Activated CD4-positive, alpha-beta T cell treated with anti-CD3 and anti-CD28 coated beads, Interleukin-2, amount 10 ng/mL, durations not matched to agents 24 days and 14 days (primary cell): ENCODE measurements around the gene SLC26A4. TPM values are rescaled to one million over a fixed set of nuclear protein-coding genes. Genes with fewer than 3 reads are reported as not detected.
A peak's percentile ranks its signal among the peaks of the same experiment; 100 is the strongest.

ENCODE experiments used
- DNase-seq: peaks from one replicate; pipeline ENCODE4 v3.0.0; 2022
- H3K27ac Mint-ChIP-seq: one replicate; pipeline ENCODE4 v1.8.0; 2022; ENCODE audit warnings: mild to moderate bottlenecking, mixed read lengths
- H3K27me3 Mint-ChIP-seq: one replicate; pipeline ENCODE4 v1.8.0; 2022; ENCODE audit warnings: mixed read lengths
- H3K36me3 Mint-ChIP-seq: one replicate; pipeline ENCODE4 v1.8.0; 2022; ENCODE audit warnings: low read depth, mild to moderate bottlenecking, mixed read lengths
- H3K4me1 Mint-ChIP-seq: one replicate; pipeline ENCODE4 v1.8.0; 2021; ENCODE audit warnings: mixed read lengths
- H3K4me3 Mint-ChIP-seq: one replicate; pipeline ENCODE4 v1.8.0; 2022; ENCODE audit warnings: mild to moderate bottlenecking, moderate library complexity, mixed read lengths
- H3K9me3 Mint-ChIP-seq: one replicate; pipeline ENCODE4 v1.8.0; 2021; ENCODE audit warnings: mixed read lengths
- intact Hi-C: fragments of 100-400 bp; cut with micrococcal nuclease; formaldehyde crosslinking; loops from one replicate; pipeline ENCODE4 v1.15.1; 2023
- total RNA-seq: library from RNA; stranded (reverse); gene quantifications from 2 replicates; pipeline ENCODE4 v1.2.3, GENCODE V29; 2022

The SLC26A4 gene
- total RNA-seq, 1 donor from 2014 or later = 7.8 TPM

- Mint-ChIP-seq H3K4me1 (peaks cover 3% of the 10 kb centered on the region), H3K27me3 (peaks cover 4% of the 10 kb centered on the region), H3K4me3 (no peak overlapping the region), H3K9me3 (no peaks in the 10 kb centered on the region), H3K36me3 (no peaks in the 10 kb centered on the region), H3K27ac (no peak overlapping the region)
- intact Hi-C loops = loop anchor here (10.0 kb wide), 2 partner anchors 516 to 926 kb away; no protein-coding TSS in a partner anchor
- DNase-seq = no peak
These were observed 60.7 kb downstream of the SLC26A4 start for GRCh38 chr7:107721286-107721685.

GRCh38 chr7:107723255-107723654 is 62.6 kb downstream of the SLC26A4 start:
- H3K4me1 Mint-ChIP-seq = peaks cover 3% of the 10 kb centered on the region
- no peaks in the 10 kb centered on the region for H3K36me3 Mint-ChIP-seq
- no peak overlapping the region for H3K4me3 Mint-ChIP-seq
- peaks cover 22% of the 10 kb centered on the region for H3K27me3 Mint-ChIP-seq
- no peak for DNase-seq
- intact Hi-C loops = loop anchor here (10.0 kb wide), 2 partner anchors 518 to 928 kb away; no protein-coding TSS in a partner anchor
- no peak overlapping the region for H3K27ac Mint-ChIP-seq
- H3K9me3 Mint-ChIP-seq = no peaks in the 10 kb centered on the region

DNA sequence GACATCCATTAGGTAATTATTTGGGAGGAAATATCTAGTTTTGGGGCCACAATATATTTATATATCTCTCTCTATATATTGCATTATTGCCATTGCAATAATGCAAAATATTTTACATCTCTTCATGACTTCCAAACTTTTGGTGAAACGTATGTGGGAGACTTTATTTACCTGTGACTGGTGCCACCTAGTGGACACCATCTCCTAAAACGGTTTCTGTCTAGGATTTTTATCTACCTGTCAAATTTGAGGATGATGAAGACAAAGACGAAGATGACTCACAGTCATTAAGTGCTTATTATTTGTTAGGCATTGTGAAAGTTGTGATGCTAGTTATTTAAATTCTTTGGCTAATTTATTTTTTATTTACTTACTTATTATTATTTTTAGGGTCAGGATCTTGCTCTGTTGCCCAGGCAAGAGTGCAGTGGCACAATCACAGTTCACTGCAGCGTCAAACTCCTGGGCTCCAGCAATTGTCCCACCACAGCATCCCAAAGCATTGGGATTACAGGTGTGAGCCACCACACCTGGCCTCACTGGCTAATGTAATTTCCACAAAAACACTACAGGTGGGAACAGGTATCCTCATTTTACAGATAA is 64.6 kb downstream of the SLC26A4 start:
- peak; percentile 84 for DNase-seq
- H3K9me3 Mint-ChIP-seq = no peaks in the 10 kb centered on the region
- intact Hi-C loops = loop anchor here (1.0 to 10.0 kb wide), 7 partner anchors 145 to 930 kb away; partner anchors contain the start of genes BCAP29, COG5 and DUS4L
- peaks cover 30% of the 10 kb centered on the region for H3K27me3 Mint-ChIP-seq
- no peak overlapping the region for H3K4me3 Mint-ChIP-seq
- H3K36me3 Mint-ChIP-seq = no peaks in the 10 kb centered on the region
- H3K27ac Mint-ChIP-seq = no peak overlapping the region
- no peaks in the 10 kb centered on the region for H3K4me1 Mint-ChIP-seq

GRCh38 chr7:107726356-107727130 is 65.9 kb downstream of the SLC26A4 start:
- H3K27me3 Mint-ChIP-seq = peaks cover 27% of the 10 kb centered on the region
- no peaks in the 10 kb centered on the region for H3K4me1 Mint-ChIP-seq
- H3K4me3 Mint-ChIP-seq = no peak overlapping the region

DNA sequence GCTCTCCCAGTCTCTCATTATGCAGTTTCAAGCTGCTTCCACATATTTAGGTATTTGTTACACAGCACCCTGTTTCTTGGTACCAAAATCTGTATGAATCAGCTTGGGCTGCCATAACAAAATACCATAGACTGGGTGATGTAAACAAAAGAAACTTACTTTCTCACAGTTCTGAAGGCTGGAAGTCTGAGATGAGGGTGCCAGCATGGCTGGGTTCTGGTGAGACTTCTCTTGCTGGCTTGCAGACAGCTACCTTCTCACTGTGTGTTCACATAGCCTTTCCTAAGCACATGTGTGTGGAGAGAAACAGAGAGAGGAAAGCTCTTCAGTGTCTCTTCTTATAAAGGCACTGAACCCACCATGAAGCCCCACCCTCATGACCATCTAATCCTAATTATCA is 67.6 kb downstream of the SLC26A4 start:
- Mint-ChIP-seq H3K27ac (no peak overlapping the region), H3K9me3 (no peaks in the 10 kb centered on the region), H3K36me3 (no peaks in the 10 kb centered on the region), H3K4me1 (no peaks in the 10 kb centered on the region), H3K4me3 (no peak overlapping the region), H3K27me3 (peaks cover 27% of the 10 kb centered on the region)
- intact Hi-C loops = loop anchor here (5.0 to 10.0 kb wide), 4 partner anchors 149 to 933 kb away; partner anchors contain the start of genes COG5 and DUS4L
- no peak for DNase-seq

More at GRCh38 chr7:107726356-107727130, 65.9 kb downstream of the SLC26A4 start:
- no peaks in the 10 kb centered on the region for H3K9me3 Mint-ChIP-seq
- no peaks in the 10 kb centered on the region for H3K36me3 Mint-ChIP-seq
- intact Hi-C loops = loop anchor here (5.0 to 10.0 kb wide), 4 partner anchors 151 to 932 kb away; partner anchors contain the start of genes COG5 and DUS4L
- H3K27ac Mint-ChIP-seq = no peak overlapping the region
- DNase-seq = peak; percentile 36

DNA sequence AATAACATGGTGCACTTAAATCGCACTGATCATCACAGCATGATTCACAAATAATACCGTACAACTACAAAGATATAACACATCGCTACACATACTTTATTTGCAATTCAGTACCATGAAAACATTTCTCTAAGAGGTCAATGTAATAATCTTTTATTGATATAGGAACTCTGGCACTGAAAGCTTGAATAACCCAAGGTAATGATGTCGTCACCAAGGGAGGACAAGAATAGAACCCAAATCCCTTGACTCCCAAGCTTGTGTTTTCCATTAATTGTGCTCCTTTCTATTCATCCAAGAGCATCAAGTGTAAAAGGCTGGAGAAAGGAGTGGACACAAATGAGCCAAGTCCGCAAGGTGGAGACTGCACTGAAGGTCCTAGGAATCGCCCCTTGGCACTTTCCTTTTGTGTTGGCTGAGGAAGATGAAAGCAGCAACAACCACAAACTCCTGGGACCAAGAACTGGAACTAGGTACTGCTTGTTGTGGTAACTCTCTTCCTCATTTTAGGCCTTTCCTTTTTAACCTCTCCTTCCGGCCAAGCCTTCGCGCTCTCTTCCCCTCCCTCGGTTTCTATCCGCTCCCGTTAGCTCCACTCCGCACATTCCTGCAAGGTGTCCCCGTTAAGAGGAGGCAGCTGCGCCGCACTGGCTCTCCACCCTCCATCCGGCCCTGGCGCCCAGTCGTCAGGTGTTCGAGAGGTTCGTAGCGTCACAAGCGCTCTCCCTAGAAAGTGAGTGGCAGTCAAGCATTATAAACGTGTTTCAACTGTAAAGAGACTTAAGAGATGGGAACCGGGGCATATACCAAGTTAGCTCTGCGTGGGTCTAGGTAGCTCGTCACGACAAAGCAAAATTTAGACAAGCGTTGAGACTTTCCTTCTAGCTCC is 82.3 kb downstream of the SLC26A4 start:
- Mint-ChIP-seq H3K9me3 (no peaks in the 10 kb centered on the region), H3K36me3 (peaks cover 11% of the 10 kb centered on the region), H3K4me3 (peak overlapping the region; percentile 91), H3K4me1 (peaks cover 25% of the 10 kb centered on the region), H3K27me3 (peaks cover 1% of the 10 kb centered on the region), H3K27ac (peak overlapping the region; percentile 99)
- intact Hi-C loops = loop anchor here (1.0 to 10.0 kb wide), 10 partner anchors 72 to 1631 kb away; partner anchors contain the start of genes BCAP29, DLD, DNAJB9 and SLC26A4
- no peak for DNase-seq

- DNase-seq = peak; percentile 100
- peaks cover 1% of the 10 kb centered on the region for H3K27me3 Mint-ChIP-seq
- peaks cover 11% of the 10 kb centered on the region for H3K36me3 Mint-ChIP-seq
- intact Hi-C loops = loop anchor here (1.0 to 10.0 kb wide), 12 partner anchors 72 to 1631 kb away; partner anchors contain the start of genes BCAP29, DLD, DNAJB9 and SLC26A4
- H3K4me3 Mint-ChIP-seq = peak within 1 kb of the TSS; percentile 91
- H3K4me1 Mint-ChIP-seq = peaks cover 25% of the 10 kb centered on the region
- H3K27ac Mint-ChIP-seq = peak within 1 kb of the TSS; percentile 99
- no peaks in the 10 kb centered on the region for H3K9me3 Mint-ChIP-seq
These were observed 83.1 kb downstream of the SLC26A4 start, which contains the start of gene CBLL1 for GRCh38 chr7:107743567-107744344. Gene CBLL1, plus strand, starts transcription at chr7:107744142. Its CDS starts 22 bp downstream, at chr7:107744164.

- Mint-ChIP-seq H3K9me3 (no peaks in the 10 kb centered on the region), H3K27ac (peak overlapping the region; percentile 99), H3K27me3 (peaks cover under 1% of the 10 kb centered on the region), H3K36me3 (peaks cover 13% of the 10 kb centered on the region), H3K4me1 (peaks cover 25% of the 10 kb centered on the region), H3K4me3 (peak overlapping the region; percentile 91)
- DNase-seq = no peak
- intact Hi-C loops = loop anchor here (1.0 to 10.0 kb wide), 7 partner anchors 82 to 1632 kb away; partner anchors contain the start of genes BCAP29, DNAJB9, SLC26A4 and SYPL1
These were observed 83.7 kb downstream of the SLC26A4 start for GRCh38 chr7:107744345-107744750.

DNA sequence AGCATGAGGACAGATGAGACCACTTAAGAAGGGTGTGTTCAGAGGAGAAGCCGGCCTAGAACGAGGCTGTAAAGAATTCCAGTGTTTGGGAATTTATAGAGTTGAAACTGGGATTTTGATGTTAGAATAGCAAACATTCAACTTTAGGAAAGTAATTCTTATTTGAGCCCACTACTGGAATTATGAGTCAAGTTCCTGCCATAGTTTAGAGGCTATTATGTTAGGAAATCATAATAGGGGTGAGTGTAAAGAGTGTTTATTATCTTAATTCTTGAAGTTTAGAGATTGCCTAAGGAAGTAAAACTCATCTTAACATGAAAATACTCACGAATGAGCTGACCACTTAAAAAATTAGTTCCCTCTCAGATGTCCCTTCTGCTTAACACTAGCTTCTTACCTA is 85.4 kb downstream of the SLC26A4 start:
- DNase-seq = no peak
- H3K36me3 Mint-ChIP-seq = peaks cover 23% of the 10 kb centered on the region
- peaks cover 31% of the 10 kb centered on the region for H3K4me1 Mint-ChIP-seq
- no peaks in the 10 kb centered on the region for H3K27me3 Mint-ChIP-seq
- no peaks in the 10 kb centered on the region for H3K9me3 Mint-ChIP-seq
- peak overlapping the region; percentile 91 for H3K4me3 Mint-ChIP-seq
- H3K27ac Mint-ChIP-seq = peak overlapping the region; percentile 31
- intact Hi-C loops = loop anchor here (10.0 kb wide), 1 partner anchor 819 kb away; the partner anchor contains the start of genes DNAJB9 and THAP5

GRCh38 chr7:107751113-107751512 is 90.5 kb downstream of the SLC26A4 start:
- DNase-seq = no peak
- intact Hi-C loops = no loop called here
- Mint-ChIP-seq H3K27me3 (no peaks in the 10 kb centered on the region), H3K9me3 (no peaks in the 10 kb centered on the region), H3K36me3 (peaks cover 43% of the 10 kb centered on the region), H3K27ac (no peak overlapping the region), H3K4me1 (peaks cover 21% of the 10 kb centered on the region), H3K4me3 (no peak overlapping the region)

GRCh38 chr7:107754642-107755041 is 94.0 kb downstream of the SLC26A4 start:
- peaks cover 21% of the 10 kb centered on the region for H3K4me1 Mint-ChIP-seq
- no peaks in the 10 kb centered on the region for H3K9me3 Mint-ChIP-seq
- H3K36me3 Mint-ChIP-seq = peaks cover 67% of the 10 kb centered on the region
- H3K27ac Mint-ChIP-seq = peak overlapping the region; percentile 34
- DNase-seq = no peak
- H3K4me3 Mint-ChIP-seq = no peak overlapping the region
- no peaks in the 10 kb centered on the region for H3K27me3 Mint-ChIP-seq
- intact Hi-C loops = no loop called here

- H3K4me1 Mint-ChIP-seq = peaks cover 7% of the 10 kb centered on the region
- H3K9me3 Mint-ChIP-seq = no peaks in the 10 kb centered on the region
- no peak for DNase-seq
- H3K27me3 Mint-ChIP-seq = no peaks in the 10 kb centered on the region
- intact Hi-C loops = no loop called here
- H3K4me3 Mint-ChIP-seq = no peak overlapping the region
- H3K27ac Mint-ChIP-seq = no peak overlapping the region
- H3K36me3 Mint-ChIP-seq = peaks cover 51% of the 10 kb centered on the region
These were observed 98.0 kb downstream of the SLC26A4 start for GRCh38 chr7:107758667-107759066.
